ENCODE measurements around the gene URI1. TPM values are rescaled to one million over a fixed set of nuclear protein-coding genes. Genes with fewer than 3 reads are reported as not detected.

Gene URI1
- total RNA-seq, 1 donor from 2014 or later = 63.2 TPM

- Mint-ChIP-seq H3K27ac (no peak overlapping the region), H3K4me1 (ENCODE audit: unreplicated experiment) (no peaks in the 10 kb centered on the region), H3K27me3 (peaks cover 6% of the 10 kb centered on the region), H3K36me3 (no peaks in the 10 kb centered on the region), H3K4me3 (no peak overlapping the region), H3K9me3 (peaks cover 10% of the 10 kb centered on the region)
- no peak for TF ChIP-seq CTCF (conservative IDR thresholded peaks at IDR 0.05)
- no peak for DNase-seq (ENCODE audit: extremely low spot score, unreplicated experiment)
Observed at GRCh38 chr19:29934257-29934656, 7.8 kb upstream of the URI1 start.

- H3K9me3 Mint-ChIP-seq = peaks cover 10% of the 10 kb centered on the region
- H3K4me3 Mint-ChIP-seq = no peak overlapping the region
- no peaks in the 10 kb centered on the region for H3K36me3 Mint-ChIP-seq
- no peak for DNase-seq (ENCODE audit: extremely low spot score, unreplicated experiment)
- H3K4me1 Mint-ChIP-seq (ENCODE audit: unreplicated experiment) = no peaks in the 10 kb centered on the region
- H3K27me3 Mint-ChIP-seq = peaks cover 10% of the 10 kb centered on the region
- H3K27ac Mint-ChIP-seq = no peak overlapping the region
- no peak for TF ChIP-seq CTCF (conservative IDR thresholded peaks at IDR 0.05)
Observed at GRCh38 chr19:29934781-29935180, 7.3 kb upstream of the URI1 start.

- Mint-ChIP-seq H3K9me3 (peaks cover 10% of the 10 kb centered on the region), H3K36me3 (no peaks in the 10 kb centered on the region), H3K4me1 (ENCODE audit: unreplicated experiment) (no peaks in the 10 kb centered on the region), H3K27me3 (peaks cover 11% of the 10 kb centered on the region), H3K4me3 (no peak overlapping the region), H3K27ac (no peak overlapping the region)
- DNase-seq (ENCODE audit: extremely low spot score, unreplicated experiment) = no peak
- TF ChIP-seq CTCF (conservative IDR thresholded peaks at IDR 0.05) = no peak
Observed at GRCh38 chr19:29936409-29936808, 5.6 kb upstream of the URI1 start.

- Mint-ChIP-seq H3K36me3 (no peaks in the 10 kb centered on the region), H3K27me3 (peaks cover 10% of the 10 kb centered on the region), H3K27ac (no peak overlapping the region), H3K4me1 (ENCODE audit: unreplicated experiment) (peaks cover 13% of the 10 kb centered on the region), H3K9me3 (peaks cover 10% of the 10 kb centered on the region), H3K4me3 (no peak overlapping the region)
- DNase-seq (ENCODE audit: extremely low spot score, unreplicated experiment) = no peak
- no peak for TF ChIP-seq CTCF (conservative IDR thresholded peaks at IDR 0.05)
Observed at GRCh38 chr19:29939628-29940027, 2.4 kb upstream of the URI1 start.

- Mint-ChIP-seq H3K27me3 (peaks cover 10% of the 10 kb centered on the region), H3K9me3 (peaks cover 5% of the 10 kb centered on the region), H3K4me1 (ENCODE audit: unreplicated experiment) (peaks cover 21% of the 10 kb centered on the region), H3K27ac (peak overlapping the region; percentile 48), H3K4me3 (peak overlapping the region; percentile 89), H3K36me3 (no peaks in the 10 kb centered on the region)
- no peak for TF ChIP-seq CTCF (conservative IDR thresholded peaks at IDR 0.05)
- DNase-seq (ENCODE audit: extremely low spot score, unreplicated experiment) = no peak
Observed at GRCh38 chr19:29940971-29941585, 961 bp upstream of the URI1 start.

Measured in type B pancreatic cell (in vitro differentiated cells).